SHP77 treated with DMSO at 0.1 percent for 48 hours (cell line): Measurements from ENCODE around the gene AFF2.

Source experiments
- DNase-seq: peaks from one replicate; lab custom pipeline; 2025; lab: John Stamatoyannopoulos, UW

AFF2 gene

DNA sequence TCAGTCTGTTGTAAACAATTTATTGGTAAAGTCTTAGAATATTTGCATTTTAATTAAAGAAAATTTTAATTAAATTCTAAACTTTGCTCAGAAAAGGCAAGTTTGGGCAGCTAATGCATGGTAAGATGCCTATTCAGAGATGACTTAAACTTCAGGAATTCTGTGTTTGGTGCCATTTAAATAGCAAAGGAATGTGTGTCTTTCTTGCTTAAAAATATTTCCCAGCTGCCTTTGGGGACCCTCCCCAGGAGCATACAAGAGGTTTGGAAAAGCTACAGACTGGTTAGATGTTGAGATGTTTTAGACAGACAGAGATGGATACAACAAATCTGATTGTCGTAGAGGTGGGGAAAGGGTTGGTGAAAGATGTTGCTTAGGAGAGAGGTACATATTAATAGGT, 36.5 kb downstream of the AFF2 start:
- DNase-seq, result no peak

DNA sequence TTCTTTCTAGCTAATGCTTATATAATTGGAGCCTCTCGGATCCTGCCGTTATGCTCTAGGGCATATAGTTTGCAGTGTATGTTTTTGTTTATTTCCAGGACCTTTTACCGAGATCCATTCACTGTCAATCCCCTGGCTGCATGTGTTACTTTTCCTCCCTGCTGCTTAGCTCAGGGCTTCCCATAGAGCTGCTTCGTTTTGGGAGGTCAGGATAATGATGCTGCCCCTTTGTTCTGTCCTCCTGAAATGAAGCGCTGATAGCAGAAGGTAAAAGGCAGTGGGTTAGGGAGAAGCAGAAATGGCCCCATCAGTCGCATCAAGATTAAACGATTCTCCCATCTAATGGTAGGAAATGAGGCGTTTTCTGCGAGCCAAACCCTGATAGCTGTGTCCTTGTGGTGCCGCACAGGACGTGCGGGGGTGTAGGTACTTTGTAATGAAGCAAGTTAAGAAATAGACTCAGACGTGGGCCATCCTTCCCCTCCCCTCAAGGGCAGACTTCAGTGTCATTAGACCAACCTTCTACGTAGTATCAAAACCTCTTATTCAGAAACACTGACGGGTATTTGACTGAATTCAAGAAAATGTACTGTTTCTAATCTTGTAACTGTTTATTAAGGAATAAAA, 37.3 kb downstream of the AFF2 start:
- no peak for DNase-seq

DNA sequence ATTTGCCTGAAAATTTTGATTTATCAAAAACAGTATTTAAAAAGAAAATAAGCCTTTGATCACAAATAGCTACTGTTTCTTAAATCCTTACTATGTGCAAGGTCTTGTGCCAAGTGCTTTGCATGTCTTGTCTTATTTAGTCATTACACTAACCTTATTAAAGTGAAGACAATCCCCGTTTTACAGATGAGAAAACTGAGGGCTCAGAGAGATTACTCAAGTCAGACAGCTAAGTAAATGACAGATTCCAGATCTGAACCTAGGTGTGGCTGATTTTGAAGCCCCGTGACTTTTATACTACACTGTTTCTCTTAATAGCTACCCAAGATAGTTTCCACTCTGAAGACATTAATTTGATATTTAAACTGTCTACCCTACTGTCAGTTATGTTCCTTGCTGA, 38.2 kb downstream of the AFF2 start:
- DNase-seq, result no peak

DNA sequence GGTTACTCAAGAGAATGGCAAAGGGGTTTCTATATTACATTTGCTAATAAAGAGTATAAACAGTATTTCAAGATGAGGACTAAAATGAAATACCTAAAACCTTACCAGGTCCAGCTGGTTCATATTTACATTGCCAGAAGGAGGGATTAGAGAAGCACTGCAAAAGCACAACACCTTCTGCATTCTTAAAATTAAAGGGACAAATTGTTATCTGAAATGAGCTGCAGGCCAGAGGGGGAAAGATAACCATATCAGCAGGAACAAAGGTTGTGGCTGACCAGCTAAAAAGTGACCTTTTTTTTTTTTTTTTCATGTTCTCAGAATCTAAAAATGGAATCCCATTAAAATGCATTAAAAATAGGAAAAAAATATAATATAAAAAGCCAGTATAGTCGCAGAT, 39.7 kb downstream of the AFF2 start:
- DNase-seq, result no peak

DNA sequence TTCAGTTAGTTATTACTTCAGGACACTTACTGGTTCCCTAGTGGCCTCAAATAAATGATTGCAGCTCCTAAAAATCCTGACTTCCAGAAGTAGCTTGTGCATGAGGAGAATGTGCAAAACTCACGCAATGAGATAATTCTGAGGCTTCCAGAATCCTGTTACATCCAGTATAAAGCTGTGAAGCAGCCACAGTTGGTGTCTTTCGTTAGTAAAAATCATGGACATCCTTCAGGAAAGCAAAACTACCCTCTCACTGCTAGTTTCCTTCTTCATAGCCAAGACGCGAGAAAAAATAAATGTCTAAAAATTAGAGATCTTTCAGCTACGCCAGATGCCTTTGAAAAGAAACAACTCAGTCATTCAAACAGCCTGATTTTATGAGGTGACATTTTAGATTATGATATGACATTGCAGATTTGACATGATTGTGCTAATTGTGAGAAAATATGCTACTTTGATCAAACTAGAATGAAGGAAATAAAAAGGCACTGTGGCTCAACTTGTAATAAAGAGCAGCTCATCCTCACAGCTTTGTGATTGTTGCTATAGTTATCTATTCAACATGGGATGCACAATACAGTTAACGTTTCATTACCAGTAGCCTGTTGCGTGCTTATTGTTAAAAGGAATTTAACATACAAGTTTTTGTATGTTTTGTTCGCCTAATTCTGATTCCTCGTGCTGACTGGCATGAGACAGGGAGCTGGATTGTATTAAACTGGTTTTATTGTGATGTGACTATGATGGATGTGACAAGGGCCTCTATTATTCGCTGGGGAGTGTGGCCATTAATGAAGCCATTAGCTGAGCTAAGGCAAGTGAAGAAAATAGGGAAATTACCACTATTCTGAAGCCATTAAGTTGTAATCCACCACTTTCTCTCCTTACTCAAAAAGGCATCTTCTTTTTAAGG, 40.5 kb downstream of the AFF2 start:
- DNase-seq, result no peak

DNA sequence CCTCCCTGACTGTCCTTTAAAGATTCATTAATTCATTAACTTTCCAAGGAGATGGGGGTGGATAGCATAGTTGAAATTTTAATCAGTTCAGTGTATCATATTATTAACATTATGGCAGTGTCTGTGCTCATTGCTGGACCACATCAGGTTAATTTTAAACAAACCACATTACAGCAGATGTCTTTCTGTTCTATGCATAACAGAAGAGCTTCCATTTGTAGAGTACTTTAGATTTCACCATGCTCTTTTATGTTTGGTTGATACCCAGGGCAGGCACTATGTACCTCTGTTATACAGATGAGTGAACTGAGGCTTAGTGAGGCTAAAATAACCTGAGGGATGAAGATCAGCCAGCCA, 41.1 kb downstream of the AFF2 start:
- DNase-seq, result no peak

DNA sequence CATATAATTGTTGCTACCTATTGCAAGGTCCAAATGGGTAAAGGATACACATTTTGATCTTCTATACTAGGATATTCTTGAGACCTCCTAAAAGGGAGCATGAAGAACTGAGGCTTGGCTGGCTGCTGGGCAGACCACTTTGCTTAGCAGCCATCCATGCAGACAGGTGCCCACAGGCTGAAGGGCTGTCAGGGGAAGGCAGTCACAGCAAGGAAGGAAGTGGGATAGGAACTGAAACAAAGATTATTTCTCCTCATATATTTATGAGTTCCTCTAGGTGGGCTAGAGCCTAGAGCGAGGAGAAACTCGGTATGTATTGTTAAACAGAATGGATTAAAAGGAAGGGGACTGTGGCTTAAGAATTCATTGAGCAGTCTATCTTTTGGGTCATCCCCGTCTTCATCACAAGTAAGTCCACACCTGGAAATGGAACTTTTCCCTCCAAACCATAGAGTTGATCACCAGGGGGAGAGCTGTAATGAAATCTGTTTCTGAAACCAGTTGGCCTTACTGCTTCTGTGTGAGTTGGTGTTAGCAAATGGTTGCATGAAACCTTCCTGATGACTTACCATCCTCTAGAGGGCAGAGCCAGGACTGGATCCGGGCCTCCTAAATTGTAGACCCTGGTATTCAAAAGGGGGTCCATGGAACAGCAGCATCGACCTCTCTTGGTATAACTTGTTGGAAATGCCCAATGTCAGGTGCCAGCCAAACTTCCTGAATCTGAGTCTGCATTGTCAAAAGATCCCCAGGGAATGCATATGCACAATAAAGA, 42.3 kb downstream of the AFF2 start:
- no peak for DNase-seq

DNA sequence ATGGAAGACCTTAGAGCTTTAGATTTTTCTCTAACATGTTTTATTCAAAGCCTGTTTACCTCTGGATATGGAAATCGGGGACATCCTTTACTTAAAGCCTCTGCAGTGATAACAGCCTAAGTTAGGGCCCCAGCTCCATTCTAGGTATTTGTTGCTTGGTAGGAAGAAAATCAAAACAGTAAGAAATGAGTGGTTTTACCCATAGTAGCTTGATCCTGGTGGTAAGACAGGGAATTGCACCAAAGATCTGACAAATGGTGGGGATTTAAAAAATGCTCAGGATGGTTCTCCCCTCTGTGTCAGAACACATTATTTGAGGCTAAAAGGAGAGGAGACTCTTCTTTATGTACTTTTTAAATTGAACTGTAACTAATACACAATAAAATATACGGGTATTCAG, 52.4 kb downstream of the AFF2 start:
- DNase-seq, result no peak

DNA sequence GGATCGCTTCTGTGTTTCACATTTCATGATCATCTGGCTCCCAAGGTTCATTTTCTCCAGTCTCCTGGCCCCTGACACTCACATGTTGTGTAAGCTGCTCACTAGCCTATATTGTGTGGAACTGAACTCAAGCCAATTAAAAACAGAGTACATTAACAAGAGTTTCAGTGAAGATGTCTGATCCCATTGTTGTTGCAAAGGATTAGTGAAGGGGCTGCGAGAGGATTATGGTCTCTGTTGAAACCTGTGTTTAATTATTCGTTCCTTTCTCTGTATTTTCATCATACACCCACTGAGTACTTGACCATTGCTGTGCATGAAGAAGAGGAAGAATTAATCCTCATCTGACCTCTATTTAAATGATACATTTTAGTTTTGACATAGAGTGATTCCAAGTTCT, 54.7 kb downstream of the AFF2 start:
- no peak for DNase-seq

DNA sequence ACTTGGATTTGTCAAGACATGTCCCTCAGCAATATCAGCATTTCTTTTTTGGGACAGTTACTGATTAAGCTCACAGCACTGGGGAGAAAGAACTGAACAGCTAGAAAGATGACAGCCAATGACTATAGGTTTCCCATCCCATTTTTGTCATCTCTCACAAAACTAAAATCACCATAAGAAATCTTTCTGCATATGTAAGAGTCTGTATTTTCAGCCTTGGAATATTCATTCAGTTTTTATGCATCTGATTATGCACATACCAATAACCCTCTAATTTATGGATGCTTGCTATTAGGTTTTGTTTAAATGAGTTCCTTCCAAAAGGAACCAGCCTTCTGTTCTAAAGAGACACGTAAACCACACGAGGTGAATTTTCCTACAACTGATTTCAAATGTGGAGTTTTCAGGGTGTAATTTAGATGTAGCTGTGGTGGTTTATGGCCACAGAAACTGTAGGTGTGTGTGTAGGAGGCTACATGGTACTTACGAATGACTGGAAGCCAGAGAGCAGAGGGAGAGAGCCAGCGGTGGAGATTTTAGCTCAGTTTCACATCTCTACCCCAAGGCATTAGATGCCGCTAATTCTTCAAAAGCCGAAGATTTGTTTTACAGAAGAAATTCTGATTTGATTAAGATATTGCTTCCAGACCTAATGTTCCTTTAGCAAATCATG, 55.3 kb downstream of the AFF2 start:
- DNase-seq, result no peak

DNA sequence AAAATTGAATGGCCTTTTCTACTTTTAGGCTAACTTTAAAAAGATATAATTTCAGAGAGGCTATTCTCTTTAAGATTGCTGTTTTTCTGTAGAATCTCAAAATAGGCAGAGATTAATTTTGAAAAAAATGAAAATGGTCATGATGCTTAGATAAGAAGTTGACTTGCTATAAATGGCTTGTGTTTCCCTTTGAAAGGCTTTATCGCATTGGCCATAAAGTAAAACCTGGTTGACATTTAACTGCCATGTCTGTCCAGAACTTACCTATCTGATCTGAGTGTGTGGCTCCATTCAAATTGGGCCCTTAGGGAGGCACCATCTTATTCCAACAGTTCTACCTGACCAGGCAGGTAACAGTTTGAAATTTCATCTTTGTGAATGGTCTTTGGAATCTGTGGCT, 56.1 kb downstream of the AFF2 start:
- no peak for DNase-seq

DNA sequence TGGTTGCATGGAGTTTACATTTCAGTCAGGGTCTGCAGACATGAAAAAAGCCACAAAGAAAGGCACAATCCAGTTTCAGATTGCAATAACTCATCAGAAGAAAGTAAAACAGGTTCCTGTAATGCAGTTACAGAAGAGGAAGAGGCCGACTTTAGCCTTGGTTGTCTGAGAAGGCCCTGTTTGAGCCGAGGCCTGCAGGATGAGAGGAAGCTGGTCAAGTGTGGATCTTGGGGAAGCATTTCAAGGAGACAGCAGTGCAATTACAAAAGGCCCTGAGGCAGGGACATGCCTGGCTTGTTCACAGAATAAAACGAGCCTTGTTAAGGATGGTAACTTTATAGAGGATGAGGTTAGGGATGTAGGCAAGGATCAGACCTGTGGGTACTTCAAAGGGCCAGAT, 62.4 kb downstream of the AFF2 start:
- no peak for DNase-seq

DNA sequence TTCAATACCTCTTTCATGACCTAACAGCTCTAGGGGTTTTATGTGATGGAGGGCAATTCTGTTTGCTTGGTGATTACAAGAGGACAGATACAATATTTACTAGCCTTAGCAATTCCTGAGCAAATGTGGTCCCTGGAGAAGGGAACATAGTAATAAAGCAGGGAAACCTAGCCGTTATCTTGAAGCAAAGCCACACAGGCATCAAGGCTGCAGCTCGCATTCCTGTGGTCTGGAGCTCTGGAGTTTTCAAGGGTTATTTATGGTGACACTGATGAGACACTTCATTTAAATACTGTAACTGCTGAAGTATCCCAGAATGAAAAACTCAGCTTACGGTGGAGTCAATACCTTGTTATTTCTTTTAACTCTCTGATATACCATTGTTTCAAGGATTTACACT, 66.8 kb downstream of the AFF2 start:
- DNase-seq, result no peak

DNA sequence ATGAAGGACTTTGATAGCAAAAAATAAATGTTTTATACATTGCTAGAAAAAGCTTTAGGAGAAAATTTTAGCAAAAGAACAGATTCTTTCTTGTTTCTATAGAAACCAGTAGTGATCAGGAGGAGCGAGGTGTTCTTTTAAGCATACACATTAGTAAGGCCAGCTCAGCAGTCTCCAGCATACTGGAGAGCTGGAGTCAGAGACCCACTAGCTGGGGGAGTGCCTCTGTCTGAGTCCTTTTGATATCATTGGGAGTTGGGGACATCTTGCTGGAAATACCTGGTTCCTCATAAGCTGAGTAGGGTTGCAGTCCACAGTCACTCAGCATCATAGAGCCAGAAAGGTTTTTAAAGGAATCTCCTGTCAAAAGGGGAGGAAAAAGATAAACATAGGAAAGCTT, 67.4 kb downstream of the AFF2 start:
- no peak for DNase-seq

DNA sequence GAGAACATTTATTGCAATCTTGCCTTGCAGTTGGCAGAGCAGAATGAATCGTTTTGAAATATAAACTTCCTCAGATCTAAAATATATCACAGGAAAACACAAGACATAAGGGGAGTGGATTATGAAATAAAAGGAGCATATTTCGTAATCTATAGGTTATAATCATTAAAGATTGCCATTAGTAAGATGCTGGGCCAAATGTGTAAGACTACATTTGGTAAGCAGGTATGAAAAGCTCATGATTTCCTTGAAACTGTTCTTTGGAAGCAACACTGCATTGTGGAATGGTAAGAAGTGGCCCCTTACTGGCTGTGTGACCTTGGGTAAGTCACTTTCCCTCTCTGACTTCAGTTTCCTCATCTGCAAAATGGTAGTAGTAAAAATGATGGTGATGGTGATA, 68.3 kb downstream of the AFF2 start:
- DNase-seq, result no peak

DNA sequence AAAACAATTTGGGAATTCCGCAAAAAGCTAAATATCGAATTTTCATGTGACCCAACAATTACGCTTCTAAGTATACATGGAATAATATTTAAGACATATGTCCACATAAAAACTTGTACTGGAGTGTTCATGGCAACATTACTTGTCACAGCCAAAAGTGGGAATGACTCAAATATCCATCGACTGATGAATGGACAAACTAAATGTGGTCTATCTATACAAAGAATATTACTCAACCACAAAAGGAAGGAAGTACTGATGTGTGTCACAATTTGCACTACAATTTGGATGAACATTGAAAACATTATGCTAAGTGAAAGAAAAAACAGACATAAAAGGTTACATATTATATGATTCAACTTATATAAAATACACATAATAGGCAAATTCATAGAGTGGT, 71.9 kb downstream of the AFF2 start:
- no peak for DNase-seq

DNA sequence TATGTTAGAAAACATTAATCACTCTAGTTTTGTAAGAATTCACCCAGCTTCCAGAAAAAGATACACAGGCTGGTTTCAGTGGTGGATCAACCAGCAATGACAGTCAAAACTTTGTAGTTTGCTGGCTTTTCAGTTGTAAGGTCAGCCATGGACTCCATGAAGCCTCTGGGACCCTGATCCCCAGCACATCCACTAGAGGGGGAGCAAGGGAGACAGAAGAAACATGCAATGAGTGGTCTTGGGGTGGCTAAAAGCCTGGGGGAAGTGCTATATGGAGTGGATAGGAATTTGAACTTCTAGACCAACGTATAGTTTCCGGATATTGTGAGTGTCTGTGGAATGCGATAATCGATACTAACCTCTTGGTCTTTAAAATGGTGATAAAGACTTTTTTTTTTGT, 72.7 kb downstream of the AFF2 start:
- no peak for DNase-seq

DNA sequence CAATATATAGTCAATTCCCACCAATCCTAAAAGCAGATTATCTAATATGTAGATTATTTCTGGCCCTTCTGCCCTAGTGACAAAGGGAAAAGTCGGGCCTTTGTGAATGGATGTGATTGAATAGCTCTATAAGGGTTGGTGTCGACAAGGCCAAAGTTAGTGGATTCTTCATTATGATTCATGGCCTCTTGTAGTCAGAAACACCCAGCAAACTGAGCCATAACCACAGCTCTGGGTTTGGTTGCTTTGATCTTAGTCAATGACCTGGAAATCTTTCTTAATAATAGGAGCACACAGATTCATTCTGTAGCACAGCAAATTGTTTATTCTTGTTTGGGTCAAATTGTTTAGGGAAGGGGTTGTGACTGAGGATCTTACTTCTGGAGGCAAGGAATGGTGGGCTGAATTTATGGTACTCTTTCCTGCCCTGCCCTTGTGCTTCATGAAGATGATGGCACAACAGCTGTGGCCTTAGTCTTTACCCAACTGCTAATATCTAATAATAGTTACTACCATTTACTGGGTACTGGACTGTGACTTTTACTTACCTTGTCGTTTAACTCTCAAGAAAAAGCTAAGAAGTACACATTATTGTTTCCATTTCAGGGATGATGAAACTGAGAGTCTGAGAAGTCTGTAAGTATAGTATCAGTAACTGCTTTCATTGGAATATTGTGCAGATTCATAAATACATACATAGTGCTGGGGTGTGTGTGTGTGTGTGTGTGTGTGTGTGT, 74.0 kb downstream of the AFF2 start:
- no peak for DNase-seq

DNA sequence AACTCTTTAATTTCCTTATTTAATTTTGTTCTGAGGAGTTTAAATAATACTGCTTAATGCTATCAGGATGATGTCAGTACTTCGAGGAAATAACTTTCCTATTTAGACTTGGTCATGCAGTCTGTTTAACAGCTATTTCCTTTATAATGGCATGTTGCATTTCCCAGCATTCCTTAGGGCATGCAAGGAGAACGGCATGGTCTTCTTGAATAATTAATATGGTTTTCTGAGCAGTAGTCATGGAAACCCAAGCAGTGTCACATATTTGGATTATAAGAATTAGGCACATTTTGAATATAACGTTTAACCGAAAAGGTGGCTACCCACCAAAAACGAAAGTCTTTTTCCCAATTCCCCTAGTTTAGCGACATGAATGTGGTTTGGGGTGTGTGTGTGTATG, 76.0 kb downstream of the AFF2 start:
- DNase-seq, result no peak

DNA sequence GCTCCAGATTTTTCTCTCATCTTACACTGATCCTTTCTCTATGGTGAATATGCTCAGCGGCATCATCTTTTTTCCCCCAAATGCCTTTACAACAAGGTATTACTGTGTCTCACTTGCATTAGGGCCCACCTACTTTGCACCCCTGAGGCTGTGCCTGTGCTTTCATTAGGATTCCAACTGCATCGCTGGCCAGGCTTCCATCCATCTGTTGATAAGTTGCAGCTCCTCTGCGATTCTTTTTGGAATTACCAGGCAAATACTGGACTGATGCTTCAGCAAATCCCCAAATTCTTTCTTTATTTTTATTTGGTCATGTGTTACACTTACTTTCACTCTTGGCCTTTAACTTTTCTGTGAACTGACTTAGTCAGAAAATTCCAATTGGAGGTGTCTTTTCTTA, 77.3 kb downstream of the AFF2 start:
- DNase-seq, result no peak

DNA sequence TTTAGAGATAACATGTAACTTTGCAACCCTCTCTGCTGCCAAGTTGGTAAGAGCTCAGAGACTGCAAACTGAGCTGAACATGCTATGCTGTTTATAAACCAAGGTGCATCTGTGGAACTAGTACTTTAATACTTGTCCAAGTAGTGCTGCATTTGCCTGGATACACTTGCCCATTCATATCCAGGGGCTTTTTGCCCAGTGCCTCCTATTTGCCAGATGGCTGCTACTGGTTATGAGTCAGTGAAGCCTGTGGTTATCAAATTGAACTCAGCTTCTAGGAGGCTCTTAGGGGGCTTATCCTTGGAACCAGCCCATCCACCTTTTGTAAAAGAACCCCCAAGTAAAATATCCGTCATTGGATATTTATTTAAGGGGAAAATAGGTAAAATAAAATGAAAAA, 79.6 kb downstream of the AFF2 start:
- no peak for DNase-seq

DNA sequence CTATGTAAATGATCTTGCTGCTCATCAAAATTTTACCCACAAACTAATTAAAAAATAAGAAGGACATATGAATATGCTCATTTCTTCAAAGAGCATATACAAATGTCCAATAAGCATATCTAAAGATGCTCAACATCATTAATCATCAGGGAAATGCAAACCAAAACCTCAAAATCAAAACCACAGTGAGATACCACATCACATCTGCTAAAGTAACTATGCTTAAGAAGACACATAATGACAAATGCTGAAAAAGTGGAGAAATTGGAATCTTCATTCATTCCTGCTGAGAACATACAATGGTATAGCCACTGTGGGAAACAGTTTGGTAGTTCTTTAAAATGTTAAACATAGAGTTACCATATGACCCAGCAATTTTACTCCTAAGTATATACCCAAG, 81.9 kb downstream of the AFF2 start:
- DNase-seq, result no peak
